ENCODE results near the gene ZFR2. TPM values are rescaled to one million over a fixed set of nuclear protein-coding genes. Genes with fewer than 3 reads are reported as not detected.

Gene ZFR2
- total RNA-seq, 1 experiment from 2014 or later = not detected

DNA sequence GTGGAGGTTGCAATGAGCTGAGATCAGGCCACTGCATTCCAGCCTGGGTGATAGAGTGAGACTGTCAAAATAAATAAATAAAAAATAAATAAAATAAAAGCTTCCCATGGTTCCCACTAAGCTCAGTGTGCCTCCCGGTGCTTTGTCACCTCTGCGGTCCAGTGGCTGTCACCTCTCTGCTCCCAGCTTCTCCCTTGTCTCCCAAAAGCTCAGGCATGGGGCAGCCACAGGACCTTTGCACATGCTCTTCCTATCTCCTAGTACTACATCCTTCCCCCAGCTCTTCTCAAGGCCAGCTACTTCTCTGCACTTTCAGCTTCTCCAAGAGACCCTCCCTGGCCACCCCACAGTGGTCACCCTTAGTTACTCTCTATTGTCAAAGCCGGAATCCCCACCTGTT, 75.0 kb downstream of the ZFR2 start:
- ChIA-PET CTCF (interaction anchor here (1.1 kb wide), 1 partner anchor 28 kb away, joined by 3 read pairs; no protein-coding TSS in a partner anchor), POLR2A (no interaction called here)
- intact Hi-C loops (cut with micrococcal nuclease) = no loop called here
- Mint-ChIP-seq H3K36me3 (ENCODE audit: insufficient read depth, unreplicated experiment) (no peaks in the 10 kb centered on the region), H3K27ac (ENCODE audit: low read depth, unreplicated experiment) (no peak overlapping the region), H3K27me3 (ENCODE audit: insufficient read depth, unreplicated experiment) (peaks cover 24% of the 10 kb centered on the region), H3K4me1 (ENCODE audit: insufficient read depth, unreplicated experiment) (no peaks in the 10 kb centered on the region), H3K9me3 (ENCODE audit: unreplicated experiment) (peaks cover 16% of the 10 kb centered on the region), H3K4me3 (ENCODE audit: unreplicated experiment) (no peak overlapping the region)
- TF ChIP-seq, protein P1, sequence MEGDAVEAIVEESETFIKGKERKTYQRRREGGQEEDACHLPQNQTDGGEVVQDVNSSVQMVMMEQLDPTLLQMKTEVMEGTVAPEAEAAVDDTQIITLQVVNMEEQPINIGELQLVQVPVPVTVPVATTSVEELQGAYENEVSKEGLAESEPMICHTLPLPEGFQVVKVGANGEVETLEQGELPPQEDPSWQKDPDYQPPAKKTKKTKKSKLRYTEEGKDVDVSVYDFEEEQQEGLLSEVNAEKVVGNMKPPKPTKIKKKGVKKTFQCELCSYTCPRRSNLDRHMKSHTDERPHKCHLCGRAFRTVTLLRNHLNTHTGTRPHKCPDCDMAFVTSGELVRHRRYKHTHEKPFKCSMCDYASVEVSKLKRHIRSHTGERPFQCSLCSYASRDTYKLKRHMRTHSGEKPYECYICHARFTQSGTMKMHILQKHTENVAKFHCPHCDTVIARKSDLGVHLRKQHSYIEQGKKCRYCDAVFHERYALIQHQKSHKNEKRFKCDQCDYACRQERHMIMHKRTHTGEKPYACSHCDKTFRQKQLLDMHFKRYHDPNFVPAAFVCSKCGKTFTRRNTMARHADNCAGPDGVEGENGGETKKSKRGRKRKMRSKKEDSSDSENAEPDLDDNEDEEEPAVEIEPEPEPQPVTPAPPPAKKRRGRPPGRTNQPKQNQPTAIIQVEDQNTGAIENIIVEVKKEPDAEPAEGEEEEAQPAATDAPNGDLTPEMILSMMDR (IDR thresholded peaks at IDR 0.05; ENCODE audit: unreplicated experiment) = no peak
- BruUV-seq (replicated peaks) = no TSS peak
- DNase-seq (ENCODE audit: unreplicated experiment) = no peak

DNA sequence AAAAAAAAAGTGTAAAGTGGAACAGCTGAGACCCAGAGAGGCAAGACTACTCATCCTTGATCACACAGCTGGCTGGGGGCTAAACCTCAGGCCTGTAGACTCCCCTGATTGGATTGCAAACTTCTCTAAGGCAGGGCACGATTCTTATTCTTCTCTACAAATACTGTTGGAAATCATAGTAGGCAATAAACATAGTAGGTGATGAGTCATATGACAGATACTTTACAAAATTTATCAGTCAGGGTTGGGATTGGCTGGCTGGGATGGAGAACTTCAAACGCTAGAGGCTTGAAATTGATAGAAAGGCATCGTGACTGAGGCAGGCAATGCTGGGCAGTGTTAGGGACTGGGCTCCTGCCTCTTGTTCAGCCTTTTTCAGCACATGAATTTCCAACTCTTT, 76.7 kb downstream of the ZFR2 start:
- H3K27me3 Mint-ChIP-seq (ENCODE audit: insufficient read depth, unreplicated experiment) = peaks cover 24% of the 10 kb centered on the region
- CTCF ChIA-PET = interaction anchor here (0.7 kb wide), 1 partner anchor 143 kb away, joined by 3 read pairs; no protein-coding TSS in a partner anchor

DNA sequence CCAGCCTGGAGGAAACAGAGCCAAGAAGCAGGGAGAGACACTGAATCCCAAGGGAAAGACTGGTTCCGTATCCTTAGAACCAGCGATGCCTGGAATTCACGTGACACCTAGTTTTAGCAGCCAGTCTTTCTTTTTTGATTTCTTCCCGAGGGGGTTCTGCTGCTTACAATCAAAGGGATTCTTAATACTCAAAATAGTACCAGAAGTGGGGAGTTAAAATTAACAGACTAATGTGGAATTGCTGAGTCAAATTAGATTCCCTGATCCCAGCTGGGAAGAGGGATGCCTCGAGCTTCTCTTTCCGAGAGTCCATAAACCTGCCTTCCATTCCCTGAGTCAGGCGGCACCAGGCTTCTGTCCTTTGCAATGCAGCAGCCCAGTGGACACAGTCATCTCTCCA, 77.9 kb downstream of the ZFR2 start:
- no peak for DNase-seq (ENCODE audit: unreplicated experiment)
- intact Hi-C loops (cut with micrococcal nuclease) = no loop called here
- no peaks in the 10 kb centered on the region for H3K36me3 Mint-ChIP-seq (ENCODE audit: insufficient read depth, unreplicated experiment)
- no TSS peak for BruUV-seq (replicated peaks)
- H3K4me3 Mint-ChIP-seq (ENCODE audit: unreplicated experiment) = no peak overlapping the region
- ChIA-PET CTCF (no interaction called here), POLR2A (no interaction called here)
- H3K4me1 Mint-ChIP-seq (ENCODE audit: insufficient read depth, unreplicated experiment) = no peaks in the 10 kb centered on the region
- no peak overlapping the region for H3K27ac Mint-ChIP-seq (ENCODE audit: low read depth, unreplicated experiment)
- H3K9me3 Mint-ChIP-seq (ENCODE audit: unreplicated experiment) = peaks cover 8% of the 10 kb centered on the region
- peaks cover 24% of the 10 kb centered on the region for H3K27me3 Mint-ChIP-seq (ENCODE audit: insufficient read depth, unreplicated experiment)
- TF ChIP-seq, protein P1 (IDR thresholded peaks at IDR 0.05; ENCODE audit: unreplicated experiment) = no peak

More for the DNA sequence above, 76.7 kb downstream of the ZFR2 start:
- TF ChIP-seq, protein P1 (IDR thresholded peaks at IDR 0.05; ENCODE audit: unreplicated experiment) = no peak
- no peak overlapping the region for H3K4me3 Mint-ChIP-seq (ENCODE audit: unreplicated experiment)
- no TSS peak for BruUV-seq (replicated peaks)
- H3K4me1 Mint-ChIP-seq (ENCODE audit: insufficient read depth, unreplicated experiment) = no peaks in the 10 kb centered on the region
- POLR2A ChIA-PET = no interaction called here
- H3K36me3 Mint-ChIP-seq (ENCODE audit: insufficient read depth, unreplicated experiment) = no peaks in the 10 kb centered on the region
- no peak overlapping the region for H3K27ac Mint-ChIP-seq (ENCODE audit: low read depth, unreplicated experiment)
- peaks cover 15% of the 10 kb centered on the region for H3K9me3 Mint-ChIP-seq (ENCODE audit: unreplicated experiment)
- intact Hi-C loops (cut with micrococcal nuclease) = no loop called here
- DNase-seq (ENCODE audit: unreplicated experiment) = no peak

DNA sequence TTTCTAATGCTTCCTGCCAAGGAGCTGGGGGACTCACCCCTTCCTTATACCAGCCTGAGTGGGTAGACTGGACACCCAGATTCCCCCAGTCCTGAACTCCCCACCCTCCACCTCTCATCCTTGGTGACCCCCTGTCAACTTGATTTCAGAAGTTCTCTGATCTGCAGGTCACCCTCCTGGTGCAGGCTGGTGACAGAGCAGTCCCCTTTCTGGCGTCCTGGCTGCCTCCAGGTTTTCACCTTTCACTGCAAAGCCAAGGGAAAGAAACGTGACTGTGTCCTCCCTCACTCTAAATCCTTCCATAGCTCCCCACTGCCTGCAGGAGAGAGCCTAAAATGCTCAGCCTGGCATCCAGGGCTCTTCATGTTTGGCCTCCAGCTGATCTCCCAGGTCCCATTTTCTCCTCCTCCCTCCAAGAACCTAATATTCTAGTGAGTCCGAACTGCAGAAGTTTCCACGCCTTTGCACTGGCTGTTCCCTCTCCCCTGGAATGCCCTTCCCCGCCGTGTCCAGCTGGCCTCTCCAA, 78.6 kb downstream of the ZFR2 start:
- DNase-seq (ENCODE audit: unreplicated experiment) = no peak
- H3K36me3 Mint-ChIP-seq (ENCODE audit: insufficient read depth, unreplicated experiment) = no peaks in the 10 kb centered on the region
- H3K4me3 Mint-ChIP-seq (ENCODE audit: unreplicated experiment) = no peak overlapping the region
- ChIA-PET POLR2A (no interaction called here), CTCF (no interaction called here)
- no peaks in the 10 kb centered on the region for H3K4me1 Mint-ChIP-seq (ENCODE audit: insufficient read depth, unreplicated experiment)
- peaks cover 24% of the 10 kb centered on the region for H3K27me3 Mint-ChIP-seq (ENCODE audit: insufficient read depth, unreplicated experiment)
- intact Hi-C loops (cut with micrococcal nuclease) = no loop called here
- no peak overlapping the region for H3K27ac Mint-ChIP-seq (ENCODE audit: low read depth, unreplicated experiment)
- peaks cover 8% of the 10 kb centered on the region for H3K9me3 Mint-ChIP-seq (ENCODE audit: unreplicated experiment)
- TF ChIP-seq, protein P1 (IDR thresholded peaks at IDR 0.05; ENCODE audit: unreplicated experiment) = no peak
- no TSS peak for BruUV-seq (replicated peaks)

Data from MCF 10A (cell line).